Stimulated activated CD8-positive, alpha-beta memory T cell treated with anti-CD3 and anti-CD28 coated beads, Interleukin-4, amount 100 ng/mL, for 4 hours (primary cell): Measurements from ENCODE around the gene AJAP1.

Experiments used
- DNase-seq, 2 donors: peaks; one replicate each; pipeline ENCODE4 v3.0.0-alpha.2; 2020; ENCODE audit warnings: low read depth in 2 of 2, low spot score in 1 of 2

The AJAP1 gene

DNA sequence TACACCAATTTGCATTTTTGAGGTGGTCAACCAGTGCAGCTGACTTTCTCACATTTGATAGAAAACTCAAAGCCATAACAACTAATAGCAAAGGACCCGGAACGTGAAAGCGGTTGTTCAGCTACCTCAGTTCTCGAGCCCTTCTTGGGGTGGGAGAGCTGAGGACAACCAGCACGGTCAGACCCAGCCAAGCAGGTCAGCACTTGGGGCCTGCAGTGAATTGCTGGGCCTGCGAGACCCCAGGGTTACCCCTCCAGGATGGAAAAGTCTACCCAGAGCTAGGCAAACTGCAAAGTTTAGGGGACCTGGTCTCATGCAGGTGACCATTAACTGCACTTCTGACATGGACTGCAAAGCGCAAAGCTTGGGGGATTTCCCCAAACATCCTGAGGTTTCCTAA lies 23.8 kb upstream of the AJAP1 start:
- DNase-seq: no peak

- no peak for DNase-seq
These were observed 23.1 kb upstream of the AJAP1 start for GRCh38 chr1:4631321-4631720.

GRCh38 chr1:4633346-4633745 lies 21.1 kb upstream of the AJAP1 start:
- DNase-seq: no peak

DNA sequence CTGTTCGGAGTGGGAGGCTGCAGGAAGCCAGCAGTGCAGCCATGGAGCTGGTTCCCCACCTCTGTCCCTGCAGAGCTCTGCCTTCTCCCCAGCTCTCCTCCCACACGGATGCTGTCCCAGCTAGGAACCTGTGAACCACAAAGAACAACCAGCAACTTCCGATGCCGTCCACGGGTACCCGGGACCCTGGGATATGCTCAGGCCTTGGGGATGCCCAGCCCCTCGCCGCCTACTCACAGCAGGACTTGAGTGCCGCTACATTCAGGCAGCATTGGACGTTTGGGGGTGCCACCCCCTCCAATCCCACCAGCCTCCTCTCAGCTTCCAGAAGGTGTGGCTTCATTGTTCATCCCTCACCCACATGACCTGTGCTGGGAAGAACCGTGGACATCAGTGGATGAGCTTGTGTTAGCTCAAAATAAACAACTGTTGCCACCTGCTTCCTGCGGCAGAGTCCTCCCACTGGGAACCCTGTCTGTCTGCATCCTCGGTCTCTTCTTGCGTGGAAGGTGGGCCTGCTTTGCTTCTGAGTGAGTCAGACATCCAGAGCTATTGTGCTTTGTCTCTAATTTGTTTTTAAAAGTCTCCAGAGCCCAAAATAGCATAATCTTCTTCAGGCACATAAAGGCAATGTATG lies 20.1 kb upstream of the AJAP1 start:
- no peak for DNase-seq

GRCh38 chr1:4634793-4635406 lies 19.5 kb upstream of the AJAP1 start:
- no peak for DNase-seq

GRCh38 chr1:4636186-4636585 lies 18.2 kb upstream of the AJAP1 start:
- no peak for DNase-seq

GRCh38 chr1:4636644-4637380 lies 17.6 kb upstream of the AJAP1 start:
- no peak for DNase-seq

DNA sequence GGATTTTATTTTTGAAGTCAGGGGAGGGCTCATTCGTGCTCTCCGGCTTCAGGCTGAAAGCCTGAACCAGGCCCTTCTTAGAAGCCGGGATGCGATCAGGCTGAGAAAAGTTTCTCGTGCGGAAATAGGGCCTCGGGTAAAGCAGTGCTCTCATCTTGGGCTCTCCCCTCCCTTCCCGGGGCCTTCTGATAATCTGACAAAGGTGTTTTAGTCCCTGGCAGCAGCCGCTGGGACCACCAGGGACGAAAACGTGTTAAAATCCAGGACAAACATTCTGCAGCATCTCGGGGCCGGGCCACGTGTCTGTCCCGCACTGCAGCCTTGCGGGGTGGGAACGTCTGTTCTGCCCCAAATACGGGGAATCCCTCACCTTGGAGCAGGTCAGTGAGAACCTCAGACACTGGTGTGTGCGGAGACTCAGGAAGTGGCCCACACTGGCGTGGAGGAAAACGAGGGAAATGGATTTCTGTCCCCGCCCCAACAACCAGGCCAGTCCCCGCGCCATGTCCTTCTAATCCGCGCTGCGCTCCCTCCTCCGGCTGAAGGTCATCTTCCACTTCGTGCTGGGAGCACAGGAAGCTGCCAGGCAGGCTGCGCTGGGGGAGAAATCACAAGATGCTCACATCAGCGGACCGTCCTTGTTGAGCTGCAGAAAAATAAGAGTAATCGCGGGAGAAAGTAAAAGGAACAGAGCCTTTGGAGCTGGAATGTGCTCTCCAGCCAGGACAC lies 16.6 kb upstream of the AJAP1 start:
- no peak for DNase-seq

- DNase-seq: no peak
These were observed 16.1 kb upstream of the AJAP1 start for GRCh38 chr1:4638345-4638729.

- no peak for DNase-seq
These were observed 13.5 kb upstream of the AJAP1 start for GRCh38 chr1:4640931-4641330.

GRCh38 chr1:4647391-4647790 lies 7.0 kb upstream of the AJAP1 start:
- no peak for DNase-seq

GRCh38 chr1:4648657-4649056 lies 5.8 kb upstream of the AJAP1 start:
- no peak for DNase-seq

- no peak for DNase-seq
These were observed 3.9 kb upstream of the AJAP1 start for GRCh38 chr1:4650481-4650880.

DNA sequence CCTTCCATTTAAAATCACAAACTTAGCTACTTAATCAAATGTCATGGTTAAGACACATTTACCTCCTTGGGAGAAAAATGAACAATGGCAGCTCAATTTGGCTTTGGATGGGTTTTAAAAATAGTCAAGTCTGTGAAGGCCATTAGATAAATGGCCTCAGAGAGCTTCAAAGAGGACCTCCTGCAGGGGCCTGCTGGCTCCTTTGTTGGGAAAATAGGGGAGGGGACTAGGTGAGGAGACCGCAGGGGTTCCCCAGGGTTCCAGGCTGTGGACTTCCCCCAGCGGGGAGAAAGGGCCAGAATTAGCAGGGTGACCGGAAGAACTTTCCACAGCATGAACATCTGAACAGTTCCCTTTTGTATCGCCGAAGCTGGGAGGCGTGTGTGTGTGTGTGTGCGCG lies 3.4 kb upstream of the AJAP1 start:
- DNase-seq: no peak

GRCh38 chr1:4652631-4653327 lies 1.6 kb upstream of the AJAP1 start:
- peak in 1 of 2 donors; percentile 21 for DNase-seq

DNA sequence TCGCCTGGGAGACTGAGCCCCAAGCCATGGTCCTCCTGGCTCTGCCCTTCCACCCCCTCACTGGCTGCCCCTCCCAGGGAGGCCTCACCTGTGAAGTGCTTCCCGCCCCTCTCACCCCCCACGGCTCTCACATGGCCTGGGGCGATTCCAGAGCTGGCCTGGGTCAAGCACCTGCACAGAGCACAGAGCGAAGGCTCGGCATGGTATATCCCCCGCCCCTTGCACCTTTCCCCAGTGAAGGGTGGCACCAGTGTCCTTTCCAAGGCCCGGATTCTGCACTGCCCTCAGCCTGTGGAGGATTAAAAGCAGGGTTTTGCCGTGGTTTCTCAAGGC lies 1.1 kb upstream of the AJAP1 start:
- DNase-seq: no peak

GRCh38 chr1:4654764-4655673 lies 610 bp downstream of the AJAP1 start:
- DNase-seq: no peak

GRCh38 chr1:4655674-4656532 lies 1.5 kb downstream of the AJAP1 start:
- DNase-seq: no peak

DNA sequence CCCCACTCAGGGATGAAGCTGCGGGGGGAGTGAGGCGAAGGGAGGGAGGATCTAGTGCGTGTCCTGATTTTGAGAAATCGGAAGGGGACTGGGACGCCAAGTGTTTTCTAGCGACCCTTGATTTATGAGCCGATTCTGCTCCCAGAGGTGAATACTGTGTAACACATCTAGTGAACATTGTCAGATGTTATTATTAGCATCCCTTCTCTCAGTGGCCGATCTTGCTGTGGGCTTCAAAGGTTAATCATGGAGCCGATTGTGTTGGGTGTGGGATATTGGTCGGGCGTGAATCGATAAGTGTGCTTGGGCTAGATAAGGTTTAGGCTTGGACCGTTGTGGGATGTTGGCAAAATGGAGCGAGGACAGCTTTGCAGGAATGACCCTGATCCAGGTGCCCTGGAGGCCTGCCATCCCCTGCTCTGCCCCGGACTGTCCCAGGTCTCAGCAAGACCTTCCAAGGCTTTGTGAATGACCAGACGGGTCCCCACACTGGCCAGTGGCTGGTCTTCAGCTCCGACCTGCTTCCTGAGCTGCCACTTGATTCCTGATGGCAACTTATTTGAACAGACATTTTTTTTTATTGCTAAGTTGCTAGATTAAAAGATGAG lies 2.2 kb downstream of the AJAP1 start:
- DNase-seq: no peak
